Stimulated activated CD4-positive, alpha-beta T cell treated with anti-CD3 and anti-CD28 coated beads, Interleukin-2, amount 100 ng/mL, for 4 hours (primary cell): ENCODE measurements around the gene NATD1.
A peak's percentile ranks its signal among the peaks of the same experiment; 100 is the strongest.
"Not testable (repeated sequence)": the region's sequence is repeated elsewhere in the genome, so short reads cannot be mapped to it uniquely, and the experiment has no call there.

Source experiments
- DNase-seq: peaks from one replicate; pipeline ENCODE4 v3.0.0-alpha.2; 2020; ENCODE audit warnings: low read depth

NATD1 gene

DNA sequence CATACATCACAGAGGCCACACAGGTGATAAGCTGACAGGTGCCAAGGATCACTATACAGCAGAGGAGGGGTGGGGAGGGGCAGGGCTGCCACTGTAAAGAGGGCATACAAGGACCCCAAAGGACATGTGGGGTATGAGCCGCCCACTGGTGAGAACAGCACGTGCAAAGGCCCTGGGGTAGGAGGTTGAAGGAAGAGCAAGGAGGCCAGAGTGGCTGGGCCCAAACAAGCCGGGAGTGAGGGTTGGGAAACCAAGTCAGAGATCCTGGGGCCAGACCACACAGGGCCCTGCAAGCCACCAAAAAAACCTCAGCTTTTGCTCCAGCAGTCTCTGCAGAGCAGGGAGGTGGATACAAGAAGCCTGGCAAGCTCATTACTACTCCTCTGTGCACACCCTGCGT, 6.5 kb downstream of the NATD1 start:
- DNase-seq: no peak

- no peak for DNase-seq
Measured at GRCh38 chr17:21245639-21246084, 7.5 kb downstream of the NATD1 start.

DNA sequence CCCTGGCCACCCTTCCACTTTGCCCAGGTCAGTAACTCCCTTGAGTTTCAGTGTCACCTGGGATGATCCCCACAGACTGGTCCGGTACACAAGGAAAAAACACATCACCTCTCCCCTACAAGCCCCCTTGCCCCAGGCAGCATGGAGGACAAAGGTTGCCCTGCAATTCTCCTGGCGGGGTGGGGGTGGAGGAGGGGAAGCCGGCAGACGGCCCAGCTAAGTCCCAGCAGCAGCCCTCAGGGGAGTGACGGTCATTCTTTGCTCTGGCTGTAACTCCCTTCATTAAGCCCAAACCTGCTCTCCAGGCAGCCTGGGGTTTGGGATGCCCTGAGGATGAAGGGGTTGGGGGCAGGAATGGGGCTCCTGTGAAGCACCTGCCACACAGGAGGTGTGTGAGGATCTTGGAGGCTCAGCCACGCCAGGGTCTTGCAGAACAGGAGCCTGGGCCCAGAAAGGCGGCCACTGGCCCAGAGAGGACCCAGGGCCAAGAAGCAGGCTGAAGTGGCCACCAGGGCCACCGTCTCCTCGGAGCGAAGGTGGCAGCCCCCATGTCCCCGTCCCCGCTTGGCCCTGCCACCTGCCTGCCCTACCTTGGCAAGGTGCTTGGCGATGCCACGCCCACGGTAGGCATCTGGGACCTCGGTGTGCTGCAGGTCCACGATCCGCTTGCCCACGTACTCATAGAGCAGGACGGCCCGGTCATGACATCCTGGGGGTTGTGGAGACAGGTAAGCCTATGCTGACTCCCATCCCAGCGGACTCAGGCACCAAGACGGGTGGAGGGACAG, 9.5 kb downstream of the NATD1 start:
- no peak for DNase-seq

DNA sequence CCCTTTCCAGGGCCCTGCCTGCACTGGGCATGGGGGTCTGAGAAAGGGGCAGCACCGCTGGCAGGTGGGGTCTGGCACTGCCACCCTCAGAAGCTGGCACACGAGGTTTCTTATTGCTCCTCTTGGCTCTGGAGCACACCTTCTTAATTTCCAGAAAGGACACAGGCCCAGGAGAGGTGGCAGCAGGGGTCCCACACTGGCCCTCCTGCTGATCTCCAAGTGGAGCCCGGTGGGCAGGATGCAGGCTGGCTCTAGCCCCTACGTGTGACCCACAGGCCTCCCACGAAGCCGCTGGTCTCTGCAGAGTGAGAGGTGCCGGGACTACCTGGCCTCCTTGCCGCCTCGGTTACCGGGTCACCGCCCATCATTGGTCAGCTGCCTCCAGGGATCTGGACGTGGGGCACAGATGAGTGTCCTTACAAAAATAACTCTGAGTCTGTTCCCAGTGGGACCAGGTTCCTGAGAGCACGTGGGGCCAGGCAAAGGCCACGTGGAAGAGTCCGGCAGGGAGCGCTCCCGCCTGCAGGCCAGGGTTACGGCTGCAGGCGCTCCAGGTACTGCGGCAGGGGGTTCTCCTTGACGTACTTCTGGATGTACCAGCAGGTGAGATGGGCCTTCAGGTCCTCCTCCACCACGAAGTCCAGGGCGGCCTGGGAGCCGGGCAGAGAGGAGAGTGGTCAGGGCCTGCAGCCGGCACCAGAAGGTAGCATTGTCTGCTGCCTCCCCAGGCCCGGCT, 10.3 kb downstream of the NATD1 start:
- DNase-seq: no peak

DNA sequence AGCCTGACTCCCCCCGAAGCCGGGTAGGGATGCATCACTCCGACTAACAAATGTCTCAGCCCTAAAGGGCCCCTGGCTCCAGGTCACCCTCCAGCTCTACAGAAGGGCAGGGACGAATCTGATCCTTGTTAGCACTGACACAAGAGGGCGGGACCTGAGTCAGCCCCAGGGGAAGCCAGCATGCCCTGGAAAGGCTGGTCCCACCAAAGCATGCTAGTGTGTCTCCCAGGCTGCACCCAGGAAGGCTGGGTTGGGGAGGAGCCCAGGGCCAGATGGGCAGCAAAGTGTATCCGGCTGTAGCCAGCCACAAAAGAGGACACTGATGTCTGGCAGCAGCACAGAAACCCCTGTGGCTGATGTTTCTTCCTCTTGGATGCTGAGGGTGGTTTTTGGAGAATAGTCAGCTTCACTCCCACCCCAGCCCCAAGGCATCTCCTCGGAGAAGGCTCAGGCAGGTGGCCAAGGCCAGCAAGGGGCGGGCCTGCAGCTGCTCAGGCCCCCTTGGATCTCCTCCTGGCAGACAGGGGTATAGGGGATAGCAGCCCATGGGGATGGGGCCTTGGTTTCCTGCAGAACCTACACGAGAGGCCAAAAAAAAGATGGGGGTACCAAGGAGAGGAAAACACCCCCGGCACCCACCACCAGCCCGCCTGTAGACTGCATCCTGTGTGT, 11.0 kb downstream of the NATD1 start:
- DNase-seq: no peak

- no peak for DNase-seq
Measured at GRCh38 chr17:21241564-21241963, 11.6 kb downstream of the NATD1 start.

DNA sequence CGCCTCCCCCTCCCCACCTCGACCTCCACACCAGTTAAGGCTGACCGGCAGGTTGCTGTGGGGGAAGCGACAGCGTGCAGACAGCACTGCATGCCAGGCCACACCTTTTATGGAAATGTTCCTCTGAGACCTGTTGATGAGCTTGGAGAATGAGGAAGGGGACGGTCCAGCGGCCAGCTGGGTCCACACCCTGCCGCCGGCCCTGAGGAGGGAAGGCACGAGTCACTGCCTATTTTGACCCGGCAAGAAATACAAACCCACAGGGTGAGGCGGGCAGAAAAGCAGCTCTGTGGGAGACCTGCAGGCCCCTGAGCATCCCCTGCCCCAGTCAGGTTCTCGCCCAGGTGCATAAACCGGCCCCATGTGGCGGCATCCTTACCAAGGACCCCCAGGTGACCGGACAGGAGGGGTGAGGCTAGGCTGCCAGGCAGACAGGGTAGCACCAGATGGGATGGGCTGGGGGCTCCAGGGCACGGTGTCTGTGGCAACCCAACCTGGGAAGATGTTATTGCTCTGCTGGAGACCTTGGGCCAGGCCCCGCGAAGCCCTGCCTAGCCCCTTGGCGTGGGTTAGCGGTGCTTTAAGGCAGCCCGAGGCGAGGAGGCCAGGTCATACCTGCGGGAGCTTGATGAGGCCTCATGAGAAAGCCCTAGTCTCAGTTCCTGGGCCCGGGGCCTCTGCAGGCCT, 12.7 kb downstream of the NATD1 start:
- no peak for DNase-seq

DNA sequence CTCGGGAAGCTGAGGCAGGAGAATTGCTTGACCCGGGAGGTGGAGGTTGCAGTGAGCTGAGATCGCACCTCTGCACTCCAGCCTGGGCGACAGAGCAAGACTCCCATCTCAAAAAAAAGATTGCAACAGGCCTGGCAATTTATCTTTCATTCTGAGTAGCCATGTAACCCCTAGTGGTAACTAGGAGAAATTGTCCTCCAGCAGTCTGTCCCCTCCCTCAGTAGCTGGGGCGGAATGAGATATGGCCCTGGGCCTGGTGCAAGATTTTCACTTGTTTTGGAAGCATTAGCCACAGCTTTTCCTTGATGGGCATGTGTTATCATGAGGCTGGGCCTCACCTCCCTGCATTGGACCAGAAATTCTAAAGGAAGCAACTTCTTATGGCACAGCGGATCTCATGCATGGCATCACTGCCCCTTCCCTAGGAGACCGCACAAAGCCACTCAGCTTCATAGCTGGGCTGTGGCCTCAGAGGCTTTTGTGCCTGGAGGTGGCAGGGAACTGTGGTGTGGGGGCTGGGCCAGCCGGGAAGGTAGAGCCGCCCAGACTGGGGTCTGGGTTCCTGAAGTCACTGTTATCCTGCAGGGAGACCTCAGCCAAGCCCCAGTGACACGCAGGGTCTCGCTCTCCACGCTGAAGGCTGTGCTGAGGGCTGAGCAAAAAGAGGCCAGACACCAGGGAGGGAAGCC, 13.4 kb downstream of the NATD1 start:
- no peak for DNase-seq

DNA sequence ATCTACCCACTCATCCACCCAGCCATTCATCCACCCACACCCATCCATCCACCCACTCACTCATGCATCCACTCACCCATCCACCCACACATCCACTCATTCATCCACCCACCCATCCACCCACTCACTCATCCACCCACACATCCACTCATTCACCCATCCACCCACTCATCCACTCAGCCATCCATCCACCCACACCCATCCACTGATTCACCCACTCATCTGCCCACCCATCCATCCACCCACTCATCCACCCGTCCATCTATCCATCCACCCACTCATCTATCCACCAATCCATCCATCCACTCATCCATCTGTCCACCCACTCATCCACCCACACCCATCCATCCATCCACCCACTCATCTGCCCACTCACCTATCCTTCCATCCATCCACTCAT, 17.3 kb downstream of the NATD1 start:
- peak; percentile 13 for DNase-seq

GRCh38 chr17:21233581-21234347, 19.4 kb downstream of the NATD1 start:
- DNase-seq: no peak

DNA sequence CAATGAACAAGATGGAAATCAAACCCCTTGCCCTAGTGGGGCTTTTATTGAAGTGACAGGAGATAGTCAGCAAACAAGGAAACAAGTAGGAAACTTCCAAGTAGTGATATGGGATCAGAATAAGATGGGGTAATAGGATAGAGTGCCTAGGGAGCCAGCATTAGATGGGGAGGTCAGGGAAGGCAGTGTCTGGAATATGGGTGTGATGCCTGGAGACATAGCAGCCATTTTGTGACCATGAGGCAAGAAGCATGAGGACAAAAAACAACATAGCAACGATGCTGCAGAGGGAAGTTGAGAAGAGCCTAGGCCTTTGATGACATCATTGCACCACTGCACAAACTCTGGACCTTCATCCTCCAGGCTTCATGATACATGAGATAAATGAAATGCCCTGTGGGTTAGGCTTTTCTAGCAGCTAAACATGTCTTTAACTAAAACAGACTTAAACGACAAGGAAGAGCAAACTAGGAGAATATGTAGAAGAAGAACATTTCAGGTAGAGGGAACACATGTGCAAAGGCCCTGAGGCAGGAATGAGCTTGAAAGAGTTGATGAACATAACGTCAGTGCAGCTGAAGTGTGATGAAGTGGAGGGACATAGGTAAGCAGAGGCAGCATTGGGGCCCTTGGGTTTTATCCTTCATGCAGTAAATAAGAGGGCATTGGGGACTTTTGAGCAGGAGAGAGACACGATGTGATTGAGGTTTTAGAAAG, 21.0 kb downstream of the NATD1 start:
- DNase-seq: no peak

- no peak for DNase-seq
Measured at GRCh38 chr17:21231533-21231932, 21.7 kb downstream of the NATD1 start.

DNA sequence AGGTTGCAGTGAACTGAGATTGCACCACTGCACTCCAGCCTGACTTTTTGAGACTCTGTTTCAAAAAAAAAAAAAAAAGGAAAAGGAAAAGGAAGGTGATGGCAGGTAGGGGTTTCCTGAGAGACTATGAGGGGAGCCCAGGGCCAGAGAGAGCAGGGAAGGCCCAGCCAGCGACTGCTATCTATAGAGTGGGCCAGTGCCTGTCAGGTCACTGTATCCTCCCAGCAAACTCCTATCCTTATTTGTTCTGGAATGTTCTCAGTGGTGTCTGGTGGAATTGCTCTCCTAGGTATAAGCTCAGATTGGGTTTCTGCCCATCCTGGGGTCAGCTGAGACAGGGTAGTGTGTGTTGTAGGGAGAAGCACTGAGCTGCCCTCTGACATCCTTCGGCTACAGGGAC, 24.4 kb downstream of the NATD1 start:
- no peak for DNase-seq

- DNase-seq: no peak
Measured at GRCh38 chr17:21228111-21228510, 25.1 kb downstream of the NATD1 start.

GRCh38 chr17:21227277-21227676, 25.9 kb downstream of the NATD1 start:
- not testable (repeated sequence) for DNase-seq

- no peak for DNase-seq
Measured at GRCh38 chr17:21223086-21223485, 30.1 kb downstream of the NATD1 start.

- DNase-seq: no peak
Measured at GRCh38 chr17:21218831-21219380, 34.3 kb downstream of the NATD1 start.

DNA sequence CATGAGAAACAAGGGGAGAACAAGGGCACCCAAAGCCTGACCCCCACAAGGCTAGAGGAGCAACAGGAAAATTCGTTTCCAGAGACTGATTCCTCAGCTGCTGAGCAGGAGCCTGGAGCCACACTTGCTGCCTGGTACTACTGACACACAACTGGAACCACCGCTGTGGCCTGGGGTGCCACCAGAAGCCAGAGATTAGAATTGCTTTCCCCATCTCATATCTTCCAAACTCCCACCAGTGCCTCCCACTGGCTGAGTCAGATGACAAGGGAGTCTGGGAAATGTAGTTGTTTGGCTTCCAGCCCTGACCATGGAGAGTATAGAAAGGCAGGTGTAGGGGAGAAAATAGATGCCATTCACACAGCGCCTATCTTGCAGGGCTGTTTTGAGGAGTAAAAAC, 35.1 kb downstream of the NATD1 start:
- no peak for DNase-seq

DNA sequence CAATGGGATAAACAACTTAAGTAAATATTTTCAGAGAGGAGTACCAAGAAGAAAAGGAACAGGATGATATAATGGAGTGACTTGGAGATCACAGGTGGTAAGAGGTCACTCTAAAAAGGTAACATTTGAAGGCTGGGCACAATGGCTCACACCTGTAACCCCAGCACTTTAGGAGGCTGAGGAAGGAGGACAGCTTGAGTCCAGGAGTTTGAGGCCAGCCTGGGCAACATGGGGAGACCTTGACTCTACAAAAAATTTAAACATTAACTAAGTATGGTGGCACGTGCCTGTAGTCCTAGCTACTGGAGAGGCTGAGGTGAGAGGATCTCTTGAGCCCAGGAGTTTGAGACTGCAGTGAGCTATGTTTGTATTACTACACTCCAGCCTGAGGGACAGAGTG, 35.9 kb downstream of the NATD1 start:
- no peak for DNase-seq

- DNase-seq: no peak
Measured at GRCh38 chr17:21215935-21216334, 37.3 kb downstream of the NATD1 start.
